HG03280 (cell line): ENCODE results near the gene ARHGAP21.

ENCODE experiments used
- ATAC-seq: cut with Tn5 transposase; IDR thresholded peaks from one replicate; pipeline ENCODE4 v1.9.1; 2021; ENCODE audit warnings: mild to moderate bottlenecking, moderate library complexity; ENCODE audit not compliant: unreplicated experiment

Gene ARHGAP21

GRCh38 chr10:24723386-24723787 lies 300 bp downstream of the ARHGAP21 start:
- peak; percentile 28 for ATAC-seq

GRCh38 chr10:24722676-24723385 lies 856 bp downstream of the ARHGAP21 start:
- peak; percentile 36 for ATAC-seq

GRCh38 chr10:24722131-24722675 lies 1.5 kb downstream of the ARHGAP21 start:
- peak; percentile 0 for ATAC-seq

- ATAC-seq = no peak
These were observed 2.2 kb downstream of the ARHGAP21 start for GRCh38 chr10:24721229-24722106.

GRCh38 chr10:24720096-24720495 lies 3.6 kb downstream of the ARHGAP21 start:
- no peak for ATAC-seq

GRCh38 chr10:24718031-24718855 lies 5.4 kb downstream of the ARHGAP21 start:
- ATAC-seq = no peak

GRCh38 chr10:24716295-24716694 lies 7.4 kb downstream of the ARHGAP21 start:
- no peak for ATAC-seq

GRCh38 chr10:24715246-24715769 lies 8.4 kb downstream of the ARHGAP21 start:
- no peak for ATAC-seq

GRCh38 chr10:24713086-24713485 lies 10.6 kb downstream of the ARHGAP21 start:
- no peak for ATAC-seq

- no peak for ATAC-seq
These were observed 12.2 kb downstream of the ARHGAP21 start for GRCh38 chr10:24711465-24711864.

- ATAC-seq = no peak
These were observed 15.6 kb downstream of the ARHGAP21 start for GRCh38 chr10:24708081-24708480.

- peak; percentile 69 for ATAC-seq
These were observed 16.2 kb downstream of the ARHGAP21 start for GRCh38 chr10:24707445-24707844.

GRCh38 chr10:24706479-24707118 lies 17.1 kb downstream of the ARHGAP21 start:
- no peak for ATAC-seq

GRCh38 chr10:24703700-24704099 lies 20.0 kb downstream of the ARHGAP21 start:
- ATAC-seq = no peak

GRCh38 chr10:24701447-24701846 lies 22.2 kb downstream of the ARHGAP21 start:
- peak; percentile 78 for ATAC-seq

GRCh38 chr10:24700948-24701347 lies 22.7 kb downstream of the ARHGAP21 start:
- ATAC-seq = no peak

- no peak for ATAC-seq
These were observed 25.4 kb downstream of the ARHGAP21 start for GRCh38 chr10:24698270-24698669.

GRCh38 chr10:24697080-24697479 lies 26.6 kb downstream of the ARHGAP21 start:
- ATAC-seq = no peak

- ATAC-seq = no peak
These were observed 28.2 kb downstream of the ARHGAP21 start for GRCh38 chr10:24695452-24695851.

- ATAC-seq = no peak
These were observed 29.6 kb downstream of the ARHGAP21 start for GRCh38 chr10:24694086-24694485.
